Vagina (tissue), 2 donors: Measurements from ENCODE around the gene JAKMIP3. TPM values are rescaled to one million over a fixed set of nuclear protein-coding genes. Genes with fewer than 3 reads are reported as not detected.

Source experiments
- DNase-seq, 2 donors: peaks; one replicate each; pipeline ENCODE4 v3.0.0-alpha.2; 2017; ENCODE audit errors: extremely low spot score in 2 of 2
- H3K27ac ChIP-seq: fragments of 200-600 bp; sonication (generic); one replicate; pipeline ENCODE4 v1.5.1; 2019
- H3K27me3 ChIP-seq: fragments of 200-600 bp; sonication (generic); one replicate; pipeline ENCODE4 v1.5.1; 2019
- H3K36me3 ChIP-seq, 2 donors: fragments of 200-600 bp; sonication (generic); one replicate each; pipeline ENCODE4 v1.5.1; 2017 to 2019
- H3K4me1 ChIP-seq: fragments of 200-600 bp; sonication (generic); one replicate; pipeline ENCODE4 v1.5.1; 2019
- H3K4me3 ChIP-seq, 2 donors: fragments of 200-600 bp; sonication (generic); 1 replicate in 1 of 2; 2 replicates in 1 of 2; pipeline ENCODE4 v1.5.1; 2016 to 2019
- H3K9me3 ChIP-seq: fragments of 200-600 bp; sonication (generic); one replicate; pipeline ENCODE4 v1.5.1; 2019
- POLR2A ChIP-seq, 2 donors: fragments of 450-650 bp; IDR thresholded peaks; one replicate each; pipeline ENCODE4 v1.6.1; 2017; ENCODE audit warnings: antibody characterized with exemption in 2 of 2, mild to moderate bottlenecking in 2 of 2, moderate library complexity in 2 of 2
- POLR2AphosphoS5 ChIP-seq, 2 donors: sonication (generic); formaldehyde crosslinking; IDR thresholded peaks; one replicate each; pipeline ENCODE4 v1.9.0; 2017; ENCODE audit warnings: antibody characterized with exemption in 2 of 2, mild to moderate bottlenecking in 2 of 2, low read depth in 1 of 2; ENCODE audit not compliant: insufficient read depth in 1 of 2
- intact Hi-C: fragments of 100-400 bp; cut with DNase I; formaldehyde crosslinking; loops from one replicate; pipeline ENCODE4 v1.15.1; 2023
- total RNA-seq: library from RNA; depleted of rRNA; stranded (reverse); fragments of >200 nt; gene quantifications from one replicate; pipeline ENCODE4 v1.2.3, GENCODE V29; 2016
- TF ChIP-seq, protein P1 (sequence below), 3 experiments: fragments of 450-650 bp in 2 of 3; fragments of 200-600 bp in 1 of 3; sonication (generic) in 1 of 3; IDR thresholded peaks; one replicate each; pipeline ENCODE4 v1.5.1; 2017 to 2019; ENCODE audit warnings: antibody characterized with exemption in 3 of 3, mild to moderate bottlenecking in 2 of 3, moderate library complexity in 2 of 3

JAKMIP3 gene
- total RNA-seq, 1 donor from 2014 or later, result 0.49 TPM

DNA sequence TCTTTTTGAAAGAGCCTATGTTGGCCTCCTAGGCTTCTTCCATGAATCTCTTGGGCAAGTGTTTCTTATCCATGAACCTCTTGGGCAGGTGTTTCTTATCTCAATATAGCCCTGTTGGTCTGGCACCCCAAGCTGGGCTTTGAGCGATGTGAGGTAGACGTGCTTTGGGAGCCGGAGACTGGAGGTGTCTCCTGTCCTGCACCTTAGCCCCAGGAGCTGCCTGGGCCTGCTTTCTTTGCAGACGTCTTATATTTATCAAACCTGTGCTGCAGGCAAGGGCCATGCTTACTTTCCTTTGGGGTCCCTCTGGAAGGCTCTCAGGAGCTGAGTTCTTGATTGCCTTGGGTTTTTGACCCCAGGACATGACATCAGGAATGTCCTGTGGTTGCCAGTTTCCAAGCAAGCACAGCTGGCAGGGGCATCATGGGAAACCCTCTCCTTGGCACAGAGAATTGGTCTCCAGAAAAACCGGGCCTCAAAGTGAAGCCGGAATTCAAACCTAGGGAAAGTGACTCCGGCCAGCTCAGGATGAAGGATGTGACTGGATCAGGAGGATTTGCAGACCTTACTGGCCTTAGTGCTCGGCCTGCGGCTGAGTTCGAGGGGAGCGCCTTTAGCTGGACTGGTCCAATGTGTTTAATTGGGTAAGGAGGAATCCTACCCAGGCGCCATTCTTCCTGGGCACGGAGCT lies 2.8 kb downstream of the JAKMIP3 start:
- no peak overlapping the region for H3K4me3 ChIP-seq
- peak; percentile 52 to 84 for DNase-seq
- intact Hi-C loops, result no loop called here
- no peak overlapping the region for H3K27ac ChIP-seq
- H3K9me3 ChIP-seq, result no peaks in the 10 kb centered on the region
- no peaks in the 10 kb centered on the region for H3K27me3 ChIP-seq
- TF ChIP-seq POLR2A (IDR thresholded peaks at IDR 0.05) (no peak), POLR2AphosphoS5 (IDR thresholded peaks at IDR 0.05; ENCODE audit: insufficient read depth in 1 of 2, low read depth in 1 of 2) (no peak)
- TF ChIP-seq, protein P1, sequence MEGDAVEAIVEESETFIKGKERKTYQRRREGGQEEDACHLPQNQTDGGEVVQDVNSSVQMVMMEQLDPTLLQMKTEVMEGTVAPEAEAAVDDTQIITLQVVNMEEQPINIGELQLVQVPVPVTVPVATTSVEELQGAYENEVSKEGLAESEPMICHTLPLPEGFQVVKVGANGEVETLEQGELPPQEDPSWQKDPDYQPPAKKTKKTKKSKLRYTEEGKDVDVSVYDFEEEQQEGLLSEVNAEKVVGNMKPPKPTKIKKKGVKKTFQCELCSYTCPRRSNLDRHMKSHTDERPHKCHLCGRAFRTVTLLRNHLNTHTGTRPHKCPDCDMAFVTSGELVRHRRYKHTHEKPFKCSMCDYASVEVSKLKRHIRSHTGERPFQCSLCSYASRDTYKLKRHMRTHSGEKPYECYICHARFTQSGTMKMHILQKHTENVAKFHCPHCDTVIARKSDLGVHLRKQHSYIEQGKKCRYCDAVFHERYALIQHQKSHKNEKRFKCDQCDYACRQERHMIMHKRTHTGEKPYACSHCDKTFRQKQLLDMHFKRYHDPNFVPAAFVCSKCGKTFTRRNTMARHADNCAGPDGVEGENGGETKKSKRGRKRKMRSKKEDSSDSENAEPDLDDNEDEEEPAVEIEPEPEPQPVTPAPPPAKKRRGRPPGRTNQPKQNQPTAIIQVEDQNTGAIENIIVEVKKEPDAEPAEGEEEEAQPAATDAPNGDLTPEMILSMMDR (IDR thresholded peaks at IDR 0.05), result no peak
- H3K36me3 ChIP-seq, result no peaks in the 10 kb centered on the region
- H3K4me1 ChIP-seq, result peaks cover 18% of the 10 kb centered on the region

DNA sequence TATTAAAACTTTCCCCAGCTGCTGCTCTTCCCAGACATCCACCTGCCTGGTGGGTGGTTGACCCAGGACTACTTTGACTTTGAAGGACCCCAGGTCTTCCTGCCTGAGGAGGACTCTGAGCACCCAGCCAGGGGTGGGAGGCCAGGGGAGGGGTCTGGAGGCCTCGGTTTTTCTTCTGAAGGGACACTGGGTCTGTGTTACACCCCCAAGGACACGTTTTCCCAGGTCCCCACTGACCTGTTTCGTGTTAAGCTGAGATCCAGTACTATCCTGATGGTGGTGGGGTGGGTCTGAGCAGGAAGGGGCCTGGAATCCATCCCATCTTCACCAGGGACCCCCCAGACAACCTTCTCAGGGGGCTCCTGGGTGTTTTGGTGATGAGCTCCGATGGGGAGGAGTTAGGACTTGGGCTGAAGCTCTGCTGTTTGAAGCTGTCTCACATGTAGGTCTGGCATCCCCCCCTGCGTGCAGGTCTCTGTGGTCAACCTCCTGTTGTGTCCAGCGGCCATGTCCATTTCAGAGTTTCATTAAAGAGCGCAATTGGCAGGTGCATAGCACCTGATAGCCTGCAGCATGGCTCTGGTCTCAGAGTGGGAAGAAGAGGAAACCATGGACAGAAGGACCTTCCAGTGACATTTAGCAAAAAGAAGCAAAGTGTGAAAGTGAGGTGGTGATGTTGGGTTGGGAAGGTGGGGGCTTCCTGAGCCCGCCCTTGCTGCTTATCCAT lies 3.5 kb downstream of the JAKMIP3 start:
- no peak overlapping the region for H3K4me3 ChIP-seq
- no peak for TF ChIP-seq POLR2A (IDR thresholded peaks at IDR 0.05)
- TF ChIP-seq POLR2AphosphoS5 (IDR thresholded peaks at IDR 0.05; ENCODE audit: insufficient read depth in 1 of 2, low read depth in 1 of 2), result no peak
- TF ChIP-seq, protein P1 (IDR thresholded peaks at IDR 0.05), result no peak
- H3K9me3 ChIP-seq, result no peaks in the 10 kb centered on the region
- no peak overlapping the region for H3K27ac ChIP-seq
- intact Hi-C loops, result no loop called here
- DNase-seq, result peak; percentile 60 to 87
- H3K4me1 ChIP-seq, result peaks cover 18% of the 10 kb centered on the region
- no peaks in the 10 kb centered on the region for H3K36me3 ChIP-seq
- no peaks in the 10 kb centered on the region for H3K27me3 ChIP-seq

DNA sequence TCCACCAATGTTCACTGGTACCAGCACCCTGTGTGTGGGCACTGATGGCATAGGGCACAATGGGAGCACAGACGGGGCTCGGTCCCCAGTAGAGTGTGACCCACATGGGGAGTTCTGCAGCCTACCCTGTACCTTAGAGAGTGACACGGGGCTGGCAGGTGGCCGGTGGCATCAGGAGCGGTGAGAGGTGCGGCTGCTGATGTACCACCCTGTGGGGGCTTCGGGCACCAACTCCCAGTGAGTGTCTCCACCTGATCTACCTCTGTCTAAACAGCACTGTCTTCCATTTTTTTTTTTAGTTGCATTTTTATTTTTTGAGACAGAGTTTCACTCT lies 4.1 kb downstream of the JAKMIP3 start:
- no peaks in the 10 kb centered on the region for H3K9me3 ChIP-seq
- peak in 1 of 2 donors; percentile 81 for DNase-seq
- peaks cover 16% of the 10 kb centered on the region for H3K4me1 ChIP-seq
- H3K4me3 ChIP-seq, result no peak overlapping the region
- no peaks in the 10 kb centered on the region for H3K27me3 ChIP-seq
- H3K27ac ChIP-seq, result no peak overlapping the region
- no peak for TF ChIP-seq POLR2A (IDR thresholded peaks at IDR 0.05)
- TF ChIP-seq POLR2AphosphoS5 (IDR thresholded peaks at IDR 0.05; ENCODE audit: insufficient read depth in 1 of 2, low read depth in 1 of 2), result no peak
- TF ChIP-seq, protein P1 (IDR thresholded peaks at IDR 0.05), result no peak
- H3K36me3 ChIP-seq, result no peaks in the 10 kb centered on the region
- intact Hi-C loops, result no loop called here

DNA sequence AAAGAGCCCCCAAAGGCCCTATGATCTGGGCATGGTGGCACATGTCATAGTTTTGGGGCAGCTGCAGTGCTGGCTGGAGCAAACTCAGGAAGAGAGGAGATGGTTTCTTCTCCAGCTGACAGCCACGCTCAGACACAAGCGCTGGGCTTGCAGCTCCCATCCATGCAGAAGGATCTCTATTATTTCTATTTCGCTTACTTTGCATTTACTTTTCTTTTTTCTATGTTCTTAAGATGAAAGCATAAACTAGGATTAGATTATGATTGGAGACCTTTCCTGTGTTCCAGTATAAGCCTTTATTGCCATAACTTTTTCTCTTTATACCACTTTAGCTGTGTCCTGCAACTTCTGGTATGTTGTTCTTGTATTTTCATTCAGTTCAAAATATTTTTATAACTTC lies 5.0 kb downstream of the JAKMIP3 start:
- Histone ChIP-seq H3K27ac (no peak overlapping the region), H3K9me3 (no peaks in the 10 kb centered on the region), H3K36me3 (no peaks in the 10 kb centered on the region), H3K4me3 (no peak overlapping the region), H3K27me3 (no peaks in the 10 kb centered on the region), H3K4me1 (peaks cover 9% of the 10 kb centered on the region)
- intact Hi-C loops, result no loop called here
- TF ChIP-seq POLR2A (IDR thresholded peaks at IDR 0.05) (no peak), POLR2AphosphoS5 (IDR thresholded peaks at IDR 0.05; ENCODE audit: insufficient read depth in 1 of 2, low read depth in 1 of 2) (no peak)
- TF ChIP-seq, protein P1 (IDR thresholded peaks at IDR 0.05), result no peak
- DNase-seq, result no peak

DNA sequence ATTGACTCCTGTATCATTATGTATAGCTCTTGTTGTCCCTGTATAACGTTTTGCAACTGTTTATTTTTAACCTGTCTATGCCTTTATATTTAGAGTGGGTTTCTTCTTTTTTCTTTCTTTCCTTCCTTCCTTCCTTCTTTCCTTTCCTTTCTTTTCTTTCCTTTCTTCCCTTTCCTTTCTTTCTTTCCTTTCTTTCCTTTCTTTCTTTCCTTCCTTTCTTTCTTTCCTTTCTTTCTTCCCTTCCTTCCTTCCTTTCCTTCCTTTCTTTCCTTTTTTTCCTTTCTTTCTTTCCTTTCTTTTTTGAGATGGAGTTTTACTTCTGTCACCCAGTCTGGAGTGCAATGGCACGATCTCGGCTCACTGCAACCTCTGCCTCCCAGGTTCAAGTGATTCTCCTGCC lies 5.9 kb downstream of the JAKMIP3 start:
- intact Hi-C loops, result no loop called here
- no peak overlapping the region for H3K4me3 ChIP-seq
- H3K9me3 ChIP-seq, result no peaks in the 10 kb centered on the region
- no peak for DNase-seq
- no peak for TF ChIP-seq POLR2A (IDR thresholded peaks at IDR 0.05)
- no peak for TF ChIP-seq POLR2AphosphoS5 (IDR thresholded peaks at IDR 0.05; ENCODE audit: insufficient read depth in 1 of 2, low read depth in 1 of 2)
- TF ChIP-seq, protein P1 (IDR thresholded peaks at IDR 0.05), result no peak
- no peaks in the 10 kb centered on the region for H3K27me3 ChIP-seq
- H3K36me3 ChIP-seq, result no peaks in the 10 kb centered on the region
- H3K27ac ChIP-seq, result no peak overlapping the region
- peaks cover under 1% of the 10 kb centered on the region for H3K4me1 ChIP-seq
